ENCODE results near the gene P2RY11.
A peak's percentile ranks its signal among the peaks of the same experiment; 100 is the strongest.

Gene P2RY11

GRCh38 chr19:10093295-10094186, 18.0 kb upstream of the P2RY11 start:
- no peak for DNase-seq

GRCh38 chr19:10095622-10095947, 15.9 kb upstream of the P2RY11 start:
- no peak for DNase-seq

GRCh38 chr19:10095948-10096614, 15.4 kb upstream of the P2RY11 start:
- DNase-seq = peak; percentile 92

- DNase-seq = no peak
These were observed 14.9 kb upstream of the P2RY11 start for GRCh38 chr19:10096615-10096963.

- no peak for DNase-seq
These were observed 11.2 kb upstream of the P2RY11 start for GRCh38 chr19:10100163-10100785.

GRCh38 chr19:10102787-10103236, 8.7 kb upstream of the P2RY11 start:
- DNase-seq = no peak

GRCh38 chr19:10104130-10104513, 7.4 kb upstream of the P2RY11 start:
- no peak for DNase-seq

GRCh38 chr19:10104665-10105508, 6.6 kb upstream of the P2RY11 start:
- no peak for DNase-seq

- no peak for DNase-seq
These were observed 5.9 kb upstream of the P2RY11 start for GRCh38 chr19:10105509-10106099.

- peak; percentile 99 for DNase-seq
These were observed 5.2 kb upstream of the P2RY11 start, which contains the start of gene PPAN for GRCh38 chr19:10106100-10106936. Gene PPAN (plus strand): TSS chr19:10106362. CDS start chr19:10106395, 33 bp downstream.

GRCh38 chr19:10107254-10107653, 4.2 kb upstream of the P2RY11 start:
- DNase-seq = no peak

GRCh38 chr19:10107817-10108367, 3.6 kb upstream of the P2RY11 start:
- no peak for DNase-seq

- DNase-seq = no peak
These were observed 2.0 kb upstream of the P2RY11 start for GRCh38 chr19:10109528-10109927.

GRCh38 chr19:10110076-10110971, 1.2 kb upstream of the P2RY11 start:
- no peak for DNase-seq

- no peak for DNase-seq
These were observed 548 bp upstream of the P2RY11 start for GRCh38 chr19:10110972-10111317.

- DNase-seq = no peak
These were observed 706 bp downstream of the P2RY11 start for GRCh38 chr19:10112037-10112761.

- peak; percentile 46 for DNase-seq
These were observed 1.6 kb downstream of the P2RY11 start for GRCh38 chr19:10112895-10113591.

- no peak for DNase-seq
These were observed 2.1 kb downstream of the P2RY11 start for GRCh38 chr19:10113592-10113963.
